NCI-H526 (cell line): Measurements from ENCODE around the gene EPS15.
A peak's percentile ranks its signal among the peaks of the same experiment; 100 is the strongest.
"Not testable (repeated sequence)": the region's sequence is repeated elsewhere in the genome, so short reads cannot be mapped to it uniquely, and the experiment has no call there.

Experiments used
- DNase-seq, 2 experiments: peaks; one replicate each; lab custom pipeline; 2025; lab: John Stamatoyannopoulos, UW

The EPS15 gene

DNA sequence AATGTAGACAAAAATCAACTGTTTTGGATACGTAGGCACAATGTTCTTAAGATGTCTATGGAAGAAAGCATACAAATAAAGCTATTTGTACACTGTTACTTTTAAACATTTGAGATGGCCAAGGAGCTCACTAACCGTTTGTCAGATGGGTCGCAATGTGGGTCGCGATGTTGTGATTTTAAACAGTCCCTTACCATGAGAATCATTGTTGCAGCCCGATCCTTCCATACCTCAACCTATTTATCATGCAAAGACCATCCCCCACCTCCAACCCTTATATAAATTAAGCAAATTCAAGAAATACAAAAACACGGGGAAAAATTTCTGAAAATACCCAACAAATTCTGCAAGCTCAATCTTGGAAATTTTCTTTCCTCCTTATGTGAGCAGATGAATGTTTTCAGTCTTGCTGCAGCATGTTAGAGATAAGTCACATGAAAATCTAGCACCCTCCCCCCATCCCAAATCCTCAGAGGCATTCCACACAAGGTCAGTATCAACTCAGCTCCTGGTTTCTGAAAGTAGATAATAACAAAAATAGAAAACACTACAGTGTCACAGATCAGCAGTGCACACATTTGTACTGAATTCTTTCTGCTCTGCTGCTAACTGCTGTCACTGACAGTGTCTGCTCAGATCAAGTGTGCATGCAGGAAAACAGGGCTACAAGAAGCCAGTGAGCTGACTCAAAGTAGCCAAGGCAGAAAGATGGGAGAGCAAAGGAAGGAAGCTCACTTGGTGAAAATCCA is 95.8 kb downstream of the EPS15 start:
- DNase-seq = no peak

DNA sequence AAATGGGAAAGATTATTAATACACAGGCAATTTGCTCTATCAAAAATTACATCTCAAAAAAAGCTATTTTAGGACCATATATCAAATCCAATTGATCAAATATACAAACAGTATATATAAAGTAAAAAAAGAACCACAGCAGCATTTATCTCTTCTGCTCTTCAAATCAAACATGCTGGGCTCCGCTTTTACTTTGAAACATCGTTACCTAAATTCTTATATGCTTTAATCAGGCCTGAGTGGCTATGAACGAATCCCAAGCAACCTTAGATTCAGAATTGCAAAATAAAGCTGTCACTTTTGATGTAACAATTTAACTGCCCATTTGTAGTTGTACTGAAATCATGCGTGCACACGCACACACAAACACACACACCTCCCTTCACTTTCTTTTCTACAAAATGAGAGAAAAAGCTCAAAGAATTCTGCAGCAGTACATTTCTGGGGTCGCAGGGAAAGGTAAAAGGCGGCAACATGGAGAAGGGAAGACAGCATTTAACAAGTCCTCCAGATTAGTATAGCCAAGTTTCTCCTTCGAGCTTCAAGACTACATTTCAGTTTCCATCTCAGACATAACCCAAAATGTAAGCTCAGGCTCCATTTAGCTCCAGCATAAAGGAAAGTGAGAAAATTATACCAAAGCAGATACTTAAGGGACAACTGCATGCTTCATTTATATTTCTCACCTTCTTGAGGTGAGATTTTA is 96.5 kb downstream of the EPS15 start:
- no peak for DNase-seq

GRCh38 chr1:51421964-51422363 is 97.1 kb downstream of the EPS15 start:
- DNase-seq = peak; percentile 27 to 64

GRCh38 chr1:51420867-51421627 is 98.0 kb downstream of the EPS15 start:
- no peak for DNase-seq

- no peak for DNase-seq
These were observed 100.6 kb downstream of the EPS15 start for GRCh38 chr1:51418384-51418959.

DNA sequence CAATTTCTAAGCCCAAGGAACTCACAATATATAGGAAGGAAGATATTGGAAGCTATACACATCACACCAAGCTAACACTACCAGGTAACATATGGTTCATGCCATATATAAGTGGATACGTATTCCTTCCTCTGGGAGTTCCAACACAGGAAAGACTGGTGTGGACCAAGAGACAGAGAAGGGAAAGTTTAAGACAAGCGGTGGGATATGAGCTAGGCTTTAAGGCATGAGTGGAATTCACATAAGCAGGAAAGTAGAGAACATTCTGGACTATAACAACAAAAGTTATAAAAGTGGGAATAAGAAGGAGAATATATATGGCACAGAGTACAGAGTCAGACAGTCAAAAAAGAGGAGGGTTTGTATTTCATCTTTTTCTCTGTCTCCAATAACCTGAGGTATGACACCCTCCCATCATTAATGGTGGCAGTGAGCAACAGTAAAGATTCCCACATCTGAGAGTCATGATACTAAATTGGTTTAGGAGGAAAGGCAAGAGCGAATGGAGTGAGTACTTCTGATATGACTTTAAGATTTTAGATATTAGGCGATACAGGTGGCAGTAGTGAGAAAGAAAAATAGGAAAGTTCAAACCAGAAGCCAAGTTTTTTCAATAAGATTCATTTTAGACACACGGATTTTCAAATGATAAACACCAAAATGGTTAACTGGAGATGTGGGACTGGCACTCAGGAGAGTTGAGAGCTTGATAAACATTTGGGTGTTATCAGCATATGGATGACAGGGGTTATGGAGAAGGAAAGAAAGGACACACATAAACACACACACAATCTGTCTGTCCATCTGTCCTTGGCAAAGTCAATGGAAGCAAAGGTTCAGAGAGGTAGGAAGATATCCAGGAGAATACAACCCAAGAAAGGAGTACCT is 101.3 kb downstream of the EPS15 start:
- DNase-seq = no peak

GRCh38 chr1:51416910-51417309 is 102.2 kb downstream of the EPS15 start:
- no peak for DNase-seq

DNA sequence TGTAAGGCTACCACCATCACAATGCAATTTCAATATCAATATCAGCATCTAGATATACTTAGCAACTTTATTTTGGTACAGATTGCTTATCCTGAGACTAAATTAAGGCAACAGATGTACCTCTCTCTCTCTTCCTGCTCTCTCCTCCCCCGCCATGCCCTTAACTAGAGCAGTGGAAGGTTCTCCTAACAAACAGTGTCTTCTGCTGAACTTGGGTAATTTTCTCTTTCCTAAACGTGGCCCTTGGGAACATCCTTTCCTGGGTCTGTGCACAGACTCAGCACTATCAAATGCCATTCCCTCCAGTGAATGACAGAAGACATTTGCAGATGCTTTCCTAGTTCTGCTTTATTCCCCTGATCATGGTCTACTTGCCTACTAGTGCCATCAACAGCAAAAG is 103.1 kb downstream of the EPS15 start:
- DNase-seq = no peak

DNA sequence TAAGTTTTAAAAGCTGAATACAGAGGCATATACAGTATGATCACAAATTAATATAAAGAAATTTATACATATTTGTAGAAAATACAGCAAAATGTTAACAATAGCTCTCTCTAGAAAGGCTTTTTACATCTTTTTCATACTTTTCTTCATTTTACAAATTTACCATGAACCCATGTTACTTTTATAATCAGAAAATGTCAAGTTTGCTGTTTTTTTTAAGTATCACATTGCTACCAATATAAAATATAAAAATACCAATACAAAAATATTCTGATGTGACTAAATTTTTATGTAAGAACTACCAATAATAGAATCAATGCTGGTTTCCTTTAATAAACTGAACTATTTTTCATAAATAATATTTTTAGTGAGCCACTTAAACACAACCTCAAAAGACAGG is 104.3 kb downstream of the EPS15 start:
- DNase-seq = no peak

- not testable (repeated sequence) for DNase-seq
These were observed 107.2 kb downstream of the EPS15 start for GRCh38 chr1:51411820-51412219.

- DNase-seq = no peak
These were observed 108.3 kb downstream of the EPS15 start for GRCh38 chr1:51410568-51411460.

GRCh38 chr1:51409755-51410541 is 109.1 kb downstream of the EPS15 start:
- not testable (repeated sequence) for DNase-seq

DNA sequence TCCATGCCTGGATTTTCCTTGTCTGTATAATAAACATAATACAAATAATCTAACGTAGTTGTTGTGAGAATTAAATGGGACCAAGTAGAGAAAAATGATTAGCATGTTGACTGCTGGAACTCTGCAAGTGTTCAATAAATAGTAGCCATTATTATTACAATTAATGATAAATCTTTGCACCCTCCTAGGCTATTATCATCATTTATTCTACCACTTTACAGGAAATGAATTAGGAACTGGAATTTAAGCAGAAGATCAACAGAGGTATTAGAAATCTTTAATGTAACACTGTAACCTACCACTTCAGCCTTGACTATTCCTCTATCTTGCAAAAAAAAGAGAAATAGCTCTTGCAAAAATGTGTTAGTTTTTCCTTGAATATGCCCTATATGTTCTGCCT is 126.8 kb downstream of the EPS15 start:
- no peak for DNase-seq

GRCh38 chr1:51390641-51391040 is 128.4 kb downstream of the EPS15 start:
- not testable (repeated sequence) for DNase-seq

DNA sequence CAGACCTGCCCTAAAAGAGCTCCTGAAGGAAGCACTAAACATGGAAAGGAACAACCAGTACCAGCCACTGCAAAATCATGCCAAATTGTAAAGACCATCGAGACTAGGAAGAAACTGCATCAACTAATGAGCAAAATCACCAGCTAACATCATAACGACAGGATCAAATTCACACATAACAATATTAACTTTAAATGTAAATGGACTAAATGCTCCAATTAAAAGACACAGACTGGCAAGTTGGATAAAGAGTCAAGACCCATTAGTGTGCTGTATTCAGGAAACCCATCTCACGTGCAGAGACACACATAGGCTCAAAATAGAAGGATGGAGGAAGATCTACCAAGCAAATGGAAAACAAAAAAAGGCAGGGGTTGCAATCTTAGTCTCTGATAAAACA is 131.8 kb downstream of the EPS15 start:
- not testable (repeated sequence) for DNase-seq

DNA sequence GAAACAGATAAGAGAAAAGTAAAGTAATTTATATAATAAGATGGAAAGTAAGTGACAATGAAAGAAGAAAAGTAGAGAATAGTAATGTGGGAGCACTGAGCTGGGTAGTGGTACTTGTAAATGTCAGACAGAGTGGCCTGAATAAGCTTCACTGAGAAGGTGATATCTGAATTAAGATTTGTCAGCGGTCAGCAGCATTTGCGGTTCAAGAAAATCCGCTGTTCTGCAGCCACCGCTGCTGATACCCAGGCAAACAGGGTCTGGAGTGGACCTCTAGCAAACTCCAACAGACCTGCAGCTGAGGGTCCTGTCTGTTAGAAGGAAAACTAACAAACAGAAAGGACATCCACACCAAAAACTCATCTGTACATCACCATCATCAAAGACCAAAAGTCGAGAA is 132.8 kb downstream of the EPS15 start:
- DNase-seq = not testable (repeated sequence)

- DNase-seq = no peak
These were observed 133.3 kb downstream of the EPS15 start for GRCh38 chr1:51385776-51386175.

DNA sequence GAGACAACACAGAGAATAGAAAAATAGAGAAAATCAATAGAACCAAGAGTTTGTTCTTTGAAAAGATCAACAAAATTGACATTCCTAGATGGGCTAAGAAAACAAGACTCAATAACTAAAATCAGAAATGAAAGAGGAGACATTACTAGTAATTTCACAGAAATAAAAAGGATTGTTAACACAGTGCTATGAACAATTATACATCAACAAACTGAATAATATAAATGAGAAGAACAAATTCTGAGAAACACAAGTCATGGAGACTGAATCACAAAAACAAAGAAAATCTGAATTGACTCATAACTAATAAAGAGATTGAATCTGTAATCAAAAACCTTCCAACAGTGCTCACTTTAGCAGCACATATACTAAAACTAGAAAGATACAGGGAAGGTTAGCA is 137.1 kb downstream of the EPS15 start:
- DNase-seq = no peak

GRCh38 chr1:51380936-51381335 is 138.1 kb downstream of the EPS15 start:
- DNase-seq = no peak

DNA sequence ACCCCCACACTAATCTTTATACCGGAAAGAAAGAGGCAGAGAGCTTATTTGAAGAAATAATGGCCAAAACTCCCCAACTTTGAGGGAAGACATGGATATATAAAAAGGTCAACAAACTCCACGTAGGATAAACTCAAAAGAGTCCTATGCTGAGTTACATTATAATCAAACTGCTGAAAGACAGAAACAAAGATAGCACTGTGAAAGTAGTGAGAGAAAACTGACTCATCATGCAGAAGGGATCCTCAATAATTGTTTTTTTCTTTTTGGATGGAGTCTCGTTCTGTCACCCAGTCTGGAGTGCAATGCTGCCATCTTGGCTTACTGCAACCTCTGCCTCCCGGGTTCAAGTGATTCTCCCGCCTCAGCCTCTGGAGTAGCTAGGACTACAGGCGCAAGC is 140.2 kb downstream of the EPS15 start:
- DNase-seq = no peak
